ENCODE results near the gene NALCN.

GRCh38 chr13:101026736-101027398 is 389.4 kb downstream of the NALCN start:
- TF ChIP-seq POLR2A (IDR thresholded peaks at IDR 0.05) (no peak), POLR2AphosphoS5 (IDR thresholded peaks at IDR 0.05) (no peak), CTCF (IDR thresholded peaks at IDR 0.05 in 8 of 11, conservative IDR thresholded peaks at IDR 0.05 in 3 of 11) (no peak)
